Measurements from ENCODE around the gene DGUOK. TPM values are rescaled to one million over a fixed set of nuclear protein-coding genes. Genes with fewer than 3 reads are reported as not detected.

DGUOK gene
- total RNA-seq, 1 donor from 2014 or later = 79.7 TPM

- H3K36me3 ChIP-seq = no peaks in the 10 kb centered on the region
- H3K9me3 ChIP-seq = no peaks in the 10 kb centered on the region
- no peak for DNase-seq (ENCODE audit: low spot score in 2 of 2)
- H3K4me1 ChIP-seq = peaks cover 0 to 20% of the 10 kb centered on the region in 2 donors
- intact Hi-C loops (cut with DNase I) = no loop called here
- no peaks in the 10 kb centered on the region for H3K27me3 ChIP-seq
- H3K4me3 ChIP-seq = no peak overlapping the region
- TF ChIP-seq CTCF (IDR thresholded peaks at IDR 0.05) = no peak
- H3K27ac ChIP-seq = no peak overlapping the region
Observed at GRCh38 chr2:73990531-73990930, 63.9 kb downstream of the DGUOK start.

GRCh38 chr2:73992036-73992435, 65.4 kb downstream of the DGUOK start:
- no peak for DNase-seq (ENCODE audit: low spot score in 2 of 2)
- Histone ChIP-seq H3K4me3 (no peak overlapping the region), H3K4me1 (peaks cover 0 to 11% of the 10 kb centered on the region in 2 donors), H3K27ac (no peak overlapping the region), H3K9me3 (no peaks in the 10 kb centered on the region), H3K36me3 (no peaks in the 10 kb centered on the region), H3K27me3 (no peaks in the 10 kb centered on the region)
- no peak for TF ChIP-seq CTCF (IDR thresholded peaks at IDR 0.05)
- intact Hi-C loops (cut with DNase I) = no loop called here

GRCh38 chr2:73993376-73993775, 66.7 kb downstream of the DGUOK start:
- Histone ChIP-seq H3K4me1 (peaks cover 0 to under 1% of the 10 kb centered on the region in 2 donors), H3K4me3 (no peak overlapping the region), H3K9me3 (no peaks in the 10 kb centered on the region), H3K27me3 (no peaks in the 10 kb centered on the region), H3K27ac (no peak overlapping the region), H3K36me3 (no peaks in the 10 kb centered on the region)
- no peak for TF ChIP-seq CTCF (IDR thresholded peaks at IDR 0.05)
- DNase-seq (ENCODE audit: low spot score in 2 of 2) = no peak
- intact Hi-C loops (cut with DNase I) = no loop called here

GRCh38 chr2:73993778-73994177, 67.1 kb downstream of the DGUOK start:
- no peak for DNase-seq (ENCODE audit: low spot score in 2 of 2)
- Histone ChIP-seq H3K9me3 (no peaks in the 10 kb centered on the region), H3K36me3 (no peaks in the 10 kb centered on the region), H3K4me3 (no peak overlapping the region), H3K27me3 (no peaks in the 10 kb centered on the region), H3K4me1 (no peaks in the 10 kb centered on the region), H3K27ac (no peak overlapping the region)
- no peak for TF ChIP-seq CTCF (IDR thresholded peaks at IDR 0.05)
- intact Hi-C loops (cut with DNase I) = no loop called here

GRCh38 chr2:73994178-73994831, 67.6 kb downstream of the DGUOK start:
- intact Hi-C loops (cut with DNase I) = no loop called here
- no peaks in the 10 kb centered on the region for H3K36me3 ChIP-seq

More at GRCh38 chr2:73994178-73994831, 67.6 kb downstream of the DGUOK start:
- Histone ChIP-seq H3K27ac (no peak overlapping the region), H3K4me3 (no peak overlapping the region), H3K27me3 (no peaks in the 10 kb centered on the region), H3K9me3 (no peaks in the 10 kb centered on the region), H3K4me1 (no peaks in the 10 kb centered on the region)
- DNase-seq (ENCODE audit: low spot score in 2 of 2) = no peak
- no peak for TF ChIP-seq CTCF (IDR thresholded peaks at IDR 0.05)
